PC-3 (cell line): ENCODE results near the gene KIF2A. TPM values are rescaled to one million over a fixed set of nuclear protein-coding genes. Genes with fewer than 3 reads are reported as not detected.

ENCODE experiments used
- ATAC-seq: fragments of 200-7000 bp; cut with Tn5 transposase; 2 replicates; pipeline ENCODE4 v1.9.1; 2020; ENCODE audit warnings: mild to moderate bottlenecking, moderate library complexity
- BruUV-seq: library from RNA; stranded (reverse); fragments of 400-500 nt; replicated peaks from 2 replicates; lab custom pipeline; 2021; lab: Mats Ljungman, UMichigan
- CTCF ChIA-PET: fragments of 300-600 bp; sonication (Branson Sonifier 250); formaldehyde crosslinking; loops from one replicate; lab custom pipeline; 2022; ENCODE audit warnings: antibody characterized with exemption; lab: Charles Lee
- POLR2A ChIA-PET: fragments of 300-600 bp; sonication (Branson Sonifier 250); formaldehyde crosslinking; loops from one replicate; lab custom pipeline; 2022; ENCODE audit warnings: antibody characterized with exemption; ENCODE audit not compliant: unreplicated experiment; lab: Charles Lee
- DNase-seq: peaks from one replicate; pipeline ENCODE4 v3.0.0-alpha.2; 2015
- H2AFZ ChIP-seq: fragments of 300-600 bp; sonication (generic); 2 replicates; pipeline ENCODE4 v1.6.0; 2016; ENCODE audit warnings: antibody characterized with exemption, low read length
- H3F3A ChIP-seq: fragments of 300-600 bp; sonication (generic); one replicate; pipeline ENCODE4 v1.6.0; 2017; ENCODE audit warnings: antibody characterized with exemption, low read length, control low read depth, mild to moderate bottlenecking; ENCODE audit not compliant: unreplicated experiment
- H3K27ac ChIP-seq: fragments of 300-600 bp; sonication (generic); 2 replicates; pipeline ENCODE4 v1.5.1; 2016; ENCODE audit warnings: mild to moderate bottlenecking, low read length
- H3K27me3 ChIP-seq: fragments of 300-600 bp; sonication (generic); 2 replicates; pipeline ENCODE4 v1.6.1; 2016; ENCODE audit warnings: low read length, mixed read lengths
- H3K36me3 ChIP-seq: fragments of 300-600 bp; sonication (generic); 2 replicates; pipeline ENCODE4 v1.6.1; 2016; ENCODE audit warnings: low read depth, mixed run types, low read length, mixed read lengths
- H3K4me1 ChIP-seq: fragments of 300-600 bp; sonication (generic); 2 replicates; pipeline ENCODE4 v1.5.1; 2016; ENCODE audit warnings: low read length; ENCODE audit not compliant: insufficient read depth
- H3K4me2 ChIP-seq: fragments of 300-600 bp; sonication (generic); 2 replicates; pipeline ENCODE4 v1.6.0; 2016; ENCODE audit warnings: low read length
- H3K4me3 ChIP-seq: fragments of 300-600 bp; sonication (generic); 2 replicates; pipeline ENCODE4 v1.5.1; 2016; ENCODE audit warnings: mild to moderate bottlenecking, low read length, mixed read lengths
- H3K79me2 ChIP-seq: fragments of 300-600 bp; sonication (generic); 2 replicates; pipeline ENCODE4 v1.6.1; 2017; ENCODE audit warnings: low read length, mixed read lengths
- H3K9ac ChIP-seq: fragments of 300-600 bp; sonication (generic); 2 replicates; pipeline ENCODE4 v1.6.0; 2016; ENCODE audit warnings: mild to moderate bottlenecking, low read length
- H3K9me2 ChIP-seq: fragments of 300-600 bp; sonication (generic); replicated peaks from 2 replicates; pipeline ENCODE4 v1.6.1; 2016; ENCODE audit warnings: mixed run types, low read length, mixed read lengths
- H3K9me3 ChIP-seq: fragments of 300-600 bp; sonication (generic); 2 replicates; pipeline ENCODE4 v1.6.1; 2016; ENCODE audit warnings: low read length, mixed read lengths
- H4K20me1 ChIP-seq: fragments of 300-600 bp; sonication (generic); 2 replicates; pipeline ENCODE4 v1.6.1; 2016; ENCODE audit warnings: low read length, mixed read lengths
- EZH2 ChIP-seq: fragments of 300-600 bp; sonication (generic); IDR thresholded peaks from one replicate; pipeline ENCODE4 v1.6.1; 2017; ENCODE audit warnings: antibody characterized with exemption, mild to moderate bottlenecking, low read length; ENCODE audit not compliant: unreplicated experiment
- EZH2phosphoT487 ChIP-seq: fragments of 300-600 bp; sonication (generic); IDR thresholded peaks from 2 replicates; pipeline ENCODE4 v1.6.1; 2018; ENCODE audit warnings: mild to moderate bottlenecking, antibody characterized with exemption, low read length, borderline replicate concordance
- intact Hi-C: fragments of 100-400 bp; cut with micrococcal nuclease; formaldehyde crosslinking; loops from 2 replicates; pipeline ENCODE4 v1.9.0; 2023
- total RNA-seq: library from RNA; depleted of rRNA; stranded (reverse); fragments of >200 nt; gene quantifications from 2 replicates; pipeline ENCODE4 v1.2.3, GENCODE V29; 2014
- TF ChIP-seq, protein P1 (sequence below): fragments of 300-600 bp; sonication (generic); conservative IDR thresholded peaks from 2 replicates; pipeline ENCODE4 v1.5.1; 2017; ENCODE audit warnings: antibody characterized with exemption, low read depth, mild to moderate bottlenecking, low read length

The KIF2A gene
- total RNA-seq, 1 experiment from 2014 or later, result 26.4 TPM

DNA sequence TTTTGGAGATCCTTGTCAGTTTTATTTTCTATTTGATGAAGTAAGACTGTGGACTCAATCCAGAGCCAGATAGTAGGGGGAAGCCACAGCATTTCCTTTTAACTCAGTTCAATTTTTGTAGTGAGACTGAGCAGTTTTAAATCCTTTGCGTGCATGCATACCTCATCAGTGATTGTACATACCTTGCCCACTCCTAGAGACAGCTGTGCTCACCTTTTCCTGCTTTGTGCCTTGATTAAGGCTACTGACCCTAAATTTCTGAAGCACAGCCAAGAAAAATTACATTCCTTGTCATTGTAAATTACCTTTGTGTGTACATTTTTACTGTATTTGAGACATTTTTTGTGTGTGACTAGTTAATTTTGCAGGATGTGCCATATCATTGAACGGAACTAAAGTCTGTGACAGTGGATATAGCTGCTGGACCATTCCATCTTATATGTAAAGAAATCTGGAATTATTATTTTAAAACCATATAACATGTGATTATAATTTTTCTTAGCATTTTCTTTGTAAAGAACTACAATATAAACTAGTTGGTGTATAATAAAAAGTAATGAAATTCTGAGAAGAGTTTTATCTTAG, 79.9 kb downstream of the KIF2A start:
- CTCF ChIA-PET, result no interaction called here
- POLR2A ChIA-PET, result interaction anchor here (1.2 kb wide), 1 partner anchor 18 kb away, joined by 9 read pairs; the partner anchor contains the start of gene DIMT1
- DNase-seq, result peak; percentile 78
- no peaks in the 10 kb centered on the region for H4K20me1 ChIP-seq
- H3K9ac ChIP-seq, result peak overlapping the region; percentile 23
- TF ChIP-seq, protein P1, sequence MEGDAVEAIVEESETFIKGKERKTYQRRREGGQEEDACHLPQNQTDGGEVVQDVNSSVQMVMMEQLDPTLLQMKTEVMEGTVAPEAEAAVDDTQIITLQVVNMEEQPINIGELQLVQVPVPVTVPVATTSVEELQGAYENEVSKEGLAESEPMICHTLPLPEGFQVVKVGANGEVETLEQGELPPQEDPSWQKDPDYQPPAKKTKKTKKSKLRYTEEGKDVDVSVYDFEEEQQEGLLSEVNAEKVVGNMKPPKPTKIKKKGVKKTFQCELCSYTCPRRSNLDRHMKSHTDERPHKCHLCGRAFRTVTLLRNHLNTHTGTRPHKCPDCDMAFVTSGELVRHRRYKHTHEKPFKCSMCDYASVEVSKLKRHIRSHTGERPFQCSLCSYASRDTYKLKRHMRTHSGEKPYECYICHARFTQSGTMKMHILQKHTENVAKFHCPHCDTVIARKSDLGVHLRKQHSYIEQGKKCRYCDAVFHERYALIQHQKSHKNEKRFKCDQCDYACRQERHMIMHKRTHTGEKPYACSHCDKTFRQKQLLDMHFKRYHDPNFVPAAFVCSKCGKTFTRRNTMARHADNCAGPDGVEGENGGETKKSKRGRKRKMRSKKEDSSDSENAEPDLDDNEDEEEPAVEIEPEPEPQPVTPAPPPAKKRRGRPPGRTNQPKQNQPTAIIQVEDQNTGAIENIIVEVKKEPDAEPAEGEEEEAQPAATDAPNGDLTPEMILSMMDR, result no peak
- no peak for TF ChIP-seq EZH2
- no peak for TF ChIP-seq EZH2phosphoT487
- H3K4me3 ChIP-seq, result no peak overlapping the region
- peak overlapping the region; percentile 82 for H3K27ac ChIP-seq
- no peaks in the 10 kb centered on the region for H3K79me2 ChIP-seq
- peaks cover 47% of the 10 kb centered on the region for H3K36me3 ChIP-seq
- no peaks in the 10 kb centered on the region for H3K9me2 ChIP-seq
- H3K4me2 ChIP-seq, result peak overlapping the region; percentile 65
- no peaks in the 10 kb centered on the region for H3K9me3 ChIP-seq
- no TSS peak for BruUV-seq
- H3F3A ChIP-seq, result no peaks in the 10 kb centered on the region
- H3K4me1 ChIP-seq, result peaks cover 31% of the 10 kb centered on the region
- peak; percentile 87 for ATAC-seq
- intact Hi-C loops, result no loop called here
- no peaks in the 10 kb centered on the region for H3K27me3 ChIP-seq
- H2AFZ ChIP-seq, result no peak overlapping the region

DNA sequence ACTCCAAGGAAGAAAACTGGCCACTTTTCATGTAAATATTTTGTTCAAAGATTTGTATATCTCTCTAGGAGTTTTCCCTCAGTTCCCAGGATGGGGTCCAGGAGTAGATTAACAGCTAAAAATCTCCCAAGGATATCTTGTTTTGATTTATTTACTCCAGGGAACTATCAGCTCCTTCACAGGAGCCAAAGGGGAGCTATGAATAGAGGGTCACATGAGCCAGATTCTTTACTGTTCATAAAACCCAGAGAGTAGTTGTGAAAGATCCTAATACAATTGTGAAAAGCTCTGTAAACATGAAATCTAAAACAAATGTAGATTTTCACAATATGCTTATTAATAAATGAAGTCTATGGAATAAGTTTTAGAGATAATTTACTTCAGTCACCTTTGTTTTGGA, 80.8 kb downstream of the KIF2A start:
- no TSS peak for BruUV-seq
- TF ChIP-seq EZH2, result no peak
- TF ChIP-seq EZH2phosphoT487, result no peak
- TF ChIP-seq, protein P1, result no peak

More for the DNA sequence above, 80.8 kb downstream of the KIF2A start:
- ATAC-seq (no peak), DNase-seq (no peak)
- Histone ChIP-seq H2AFZ (no peak overlapping the region), H3K27ac (no peak overlapping the region), H3K36me3 (peaks cover 54% of the 10 kb centered on the region), H3K9me3 (no peaks in the 10 kb centered on the region), H3F3A (no peaks in the 10 kb centered on the region), H4K20me1 (no peaks in the 10 kb centered on the region), H3K79me2 (no peaks in the 10 kb centered on the region), H3K27me3 (no peaks in the 10 kb centered on the region), H3K4me1 (peaks cover 31% of the 10 kb centered on the region), H3K4me2 (no peak overlapping the region), H3K4me3 (no peak overlapping the region), H3K9ac (no peak overlapping the region), H3K9me2 (no peaks in the 10 kb centered on the region)
- POLR2A ChIA-PET, result no interaction called here
- CTCF ChIA-PET, result no interaction called here
- intact Hi-C loops, result no loop called here
